Measurements from ENCODE around the gene ARHGAP29.

ARHGAP29 gene

GRCh38 chr1:94237291-94238226, at the start of gene ARHGAP29:
Gene ARHGAP29 (minus strand): TSS chr1:94237584. CDS start chr1:94231611, 5,973 bp downstream.
- no peak within 1 kb of the TSS for H3K27ac ChIP-seq (ENCODE audit: low read length)
- no CpG with 5 or more reads among the region's 88 CpGs for WGBS (ENCODE audit: insufficient coverage, insufficient read length)
- no peaks in the 10 kb centered on the region for H3K4me1 ChIP-seq (ENCODE audit: control insufficient read depth, insufficient read depth, low read length)
- DNase-seq (ENCODE audit: low read depth, low spot score), result no peak
- H3K9me3 ChIP-seq (ENCODE audit: control insufficient read depth, insufficient read depth, low read length), result no peaks in the 10 kb centered on the region
- peak within 1 kb of the TSS; percentile 75; the same call in 1 of the 2 replicates for H3K4me3 ChIP-seq (ENCODE audit: low read length)
- peaks cover 17% of the 10 kb centered on the region; the same call in 1 of the 2 replicates for H3K27me3 ChIP-seq (ENCODE audit: control insufficient read depth, insufficient read depth, low read length)
- no peaks in the 10 kb centered on the region for H3K36me3 ChIP-seq (ENCODE audit: control insufficient read depth, insufficient read depth, low read length)

DNA sequence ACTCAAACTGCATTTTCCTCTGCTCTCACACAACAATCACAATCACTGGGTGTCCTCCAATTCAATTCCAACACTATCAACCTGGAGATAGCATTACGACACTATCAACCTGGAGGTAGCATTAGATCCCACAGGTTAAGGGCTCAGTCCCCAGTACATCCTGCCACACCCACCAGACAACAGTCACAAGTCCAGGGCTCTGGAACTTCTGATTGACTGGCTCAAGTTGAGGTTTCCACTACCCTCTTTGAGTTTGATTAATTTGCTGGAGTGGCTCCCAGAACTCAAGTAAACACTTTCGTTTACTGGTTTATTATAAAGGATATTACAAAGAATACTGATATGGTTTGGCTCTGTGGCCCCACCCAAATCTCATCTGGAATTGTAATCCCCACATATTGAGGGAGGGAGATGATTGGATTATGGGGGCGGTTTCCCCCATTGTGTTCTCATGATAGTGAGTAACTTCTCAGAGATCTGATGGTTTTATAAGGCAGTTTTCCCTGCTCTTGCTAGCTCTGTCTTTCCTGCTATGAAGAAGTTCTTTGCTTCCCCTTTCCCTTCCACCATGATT, 49.6 kb upstream of the ARHGAP29 start:
- no CpG with 5 or more reads among the region's 3 CpGs for WGBS (ENCODE audit: insufficient coverage, insufficient read length)
- Histone ChIP-seq H3K4me1 (ENCODE audit: control insufficient read depth, insufficient read depth, low read length) (no peaks in the 10 kb centered on the region), H3K27ac (ENCODE audit: low read length) (no peak overlapping the region), H3K27me3 (ENCODE audit: control insufficient read depth, insufficient read depth, low read length) (no peaks in the 10 kb centered on the region), H3K36me3 (ENCODE audit: control insufficient read depth, insufficient read depth, low read length) (no peaks in the 10 kb centered on the region), H3K9me3 (ENCODE audit: control insufficient read depth, insufficient read depth, low read length) (no peaks in the 10 kb centered on the region), H3K4me3 (ENCODE audit: low read length) (no peak overlapping the region)
- no peak for DNase-seq (ENCODE audit: low read depth, low spot score)

GRCh38 chr1:94285031-94285654, 47.8 kb upstream of the ARHGAP29 start:
- Histone ChIP-seq H3K4me1 (ENCODE audit: control insufficient read depth, insufficient read depth, low read length) (no peaks in the 10 kb centered on the region), H3K36me3 (ENCODE audit: control insufficient read depth, insufficient read depth, low read length) (no peaks in the 10 kb centered on the region), H3K27ac (ENCODE audit: low read length) (no peak overlapping the region), H3K27me3 (ENCODE audit: control insufficient read depth, insufficient read depth, low read length) (no peaks in the 10 kb centered on the region), H3K9me3 (ENCODE audit: control insufficient read depth, insufficient read depth, low read length) (no peaks in the 10 kb centered on the region), H3K4me3 (ENCODE audit: low read length) (no peak overlapping the region)
- WGBS (ENCODE audit: insufficient coverage, insufficient read length), result no CpG with 5 or more reads among the region's 4 CpGs
- no peak for DNase-seq (ENCODE audit: low read depth, low spot score)

GRCh38 chr1:94284476-94284875, 47.1 kb upstream of the ARHGAP29 start:
- no CpG with 5 or more reads among the region's 2 CpGs for WGBS (ENCODE audit: insufficient coverage, insufficient read length)
- no peak for DNase-seq (ENCODE audit: low read depth, low spot score)
- H3K36me3 ChIP-seq (ENCODE audit: control insufficient read depth, insufficient read depth, low read length), result no peaks in the 10 kb centered on the region
- H3K27me3 ChIP-seq (ENCODE audit: control insufficient read depth, insufficient read depth, low read length), result no peaks in the 10 kb centered on the region
- no peak overlapping the region for H3K27ac ChIP-seq (ENCODE audit: low read length)
- H3K9me3 ChIP-seq (ENCODE audit: control insufficient read depth, insufficient read depth, low read length), result no peaks in the 10 kb centered on the region
- no peaks in the 10 kb centered on the region for H3K4me1 ChIP-seq (ENCODE audit: control insufficient read depth, insufficient read depth, low read length)
- H3K4me3 ChIP-seq (ENCODE audit: low read length), result no peak overlapping the region

- Histone ChIP-seq H3K27me3 (ENCODE audit: control insufficient read depth, insufficient read depth, low read length) (no peaks in the 10 kb centered on the region), H3K4me1 (ENCODE audit: control insufficient read depth, insufficient read depth, low read length) (no peaks in the 10 kb centered on the region), H3K27ac (ENCODE audit: low read length) (no peak overlapping the region), H3K9me3 (ENCODE audit: control insufficient read depth, insufficient read depth, low read length) (no peaks in the 10 kb centered on the region), H3K36me3 (ENCODE audit: control insufficient read depth, insufficient read depth, low read length) (no peaks in the 10 kb centered on the region), H3K4me3 (ENCODE audit: low read length) (no peak overlapping the region)
- DNase-seq (ENCODE audit: low read depth, low spot score), result no peak
- no CpG with 5 or more reads among the region's 1 CpG for WGBS (ENCODE audit: insufficient coverage, insufficient read length)
These were observed 46.1 kb upstream of the ARHGAP29 start for GRCh38 chr1:94283462-94283861.

GRCh38 chr1:94282143-94282711, 44.8 kb upstream of the ARHGAP29 start:
- no peak for DNase-seq (ENCODE audit: low read depth, low spot score)
- no CpG with 5 or more reads among the region's 5 CpGs for WGBS (ENCODE audit: insufficient coverage, insufficient read length)
- Histone ChIP-seq H3K27me3 (ENCODE audit: control insufficient read depth, insufficient read depth, low read length) (no peaks in the 10 kb centered on the region), H3K36me3 (ENCODE audit: control insufficient read depth, insufficient read depth, low read length) (no peaks in the 10 kb centered on the region), H3K9me3 (ENCODE audit: control insufficient read depth, insufficient read depth, low read length) (no peaks in the 10 kb centered on the region), H3K27ac (ENCODE audit: low read length) (no peak overlapping the region), H3K4me1 (ENCODE audit: control insufficient read depth, insufficient read depth, low read length) (no peaks in the 10 kb centered on the region), H3K4me3 (ENCODE audit: low read length) (no peak overlapping the region)

DNA sequence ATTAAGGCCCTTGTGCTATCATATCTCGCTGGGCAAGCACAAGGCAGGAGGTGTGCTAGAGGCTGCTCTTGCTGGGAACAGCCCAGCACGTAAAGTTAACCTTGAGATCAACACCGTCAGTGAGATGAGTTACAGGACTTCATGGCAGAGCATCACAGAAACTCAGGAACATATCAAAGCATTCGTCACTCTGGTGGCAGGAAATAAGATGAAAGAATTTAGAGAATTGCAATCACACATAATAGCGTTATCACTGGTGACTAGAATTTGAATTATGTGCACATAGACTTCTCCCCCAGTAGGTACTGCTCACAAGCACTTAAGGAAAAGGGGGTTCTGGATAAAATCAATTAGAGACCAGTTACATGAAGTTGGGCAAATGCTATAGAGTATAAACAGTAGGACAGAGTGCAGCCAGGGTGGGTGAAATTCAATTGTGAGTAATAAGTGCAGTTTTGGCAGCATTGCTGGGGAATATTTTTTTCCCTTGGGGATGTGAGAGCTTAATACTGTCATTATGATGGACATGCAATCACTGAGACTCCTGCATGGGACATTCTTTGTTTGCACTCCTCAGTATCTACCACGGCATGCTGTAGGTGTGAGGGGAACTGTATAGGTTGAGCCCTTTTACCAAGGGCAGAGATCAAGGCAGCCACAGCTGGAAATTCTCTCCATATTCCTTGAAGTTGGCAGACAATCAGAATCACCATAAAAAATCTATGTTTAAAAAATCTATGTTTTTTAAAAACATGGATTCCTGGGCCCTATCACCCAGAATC, 44.2 kb upstream of the ARHGAP29 start:
- Histone ChIP-seq H3K9me3 (ENCODE audit: control insufficient read depth, insufficient read depth, low read length) (no peaks in the 10 kb centered on the region), H3K4me1 (ENCODE audit: control insufficient read depth, insufficient read depth, low read length) (no peaks in the 10 kb centered on the region), H3K27ac (ENCODE audit: low read length) (no peak overlapping the region), H3K27me3 (ENCODE audit: control insufficient read depth, insufficient read depth, low read length) (no peaks in the 10 kb centered on the region), H3K36me3 (ENCODE audit: control insufficient read depth, insufficient read depth, low read length) (no peaks in the 10 kb centered on the region), H3K4me3 (ENCODE audit: low read length) (no peak overlapping the region)
- WGBS (ENCODE audit: insufficient coverage, insufficient read length), result no CpG with 5 or more reads among the region's 6 CpGs
- no peak for DNase-seq (ENCODE audit: low read depth, low spot score)

GRCh38 chr1:94280541-94280940, 43.2 kb upstream of the ARHGAP29 start:
- H3K9me3 ChIP-seq (ENCODE audit: control insufficient read depth, insufficient read depth, low read length), result no peaks in the 10 kb centered on the region
- no peaks in the 10 kb centered on the region for H3K27me3 ChIP-seq (ENCODE audit: control insufficient read depth, insufficient read depth, low read length)
- H3K36me3 ChIP-seq (ENCODE audit: control insufficient read depth, insufficient read depth, low read length), result no peaks in the 10 kb centered on the region
- DNase-seq (ENCODE audit: low read depth, low spot score), result no peak
- no peak overlapping the region for H3K27ac ChIP-seq (ENCODE audit: low read length)
- no peak overlapping the region for H3K4me3 ChIP-seq (ENCODE audit: low read length)
- no peaks in the 10 kb centered on the region for H3K4me1 ChIP-seq (ENCODE audit: control insufficient read depth, insufficient read depth, low read length)
- WGBS (ENCODE audit: insufficient coverage, insufficient read length), result no CpG with 5 or more reads among the region's 1 CpG

DNA sequence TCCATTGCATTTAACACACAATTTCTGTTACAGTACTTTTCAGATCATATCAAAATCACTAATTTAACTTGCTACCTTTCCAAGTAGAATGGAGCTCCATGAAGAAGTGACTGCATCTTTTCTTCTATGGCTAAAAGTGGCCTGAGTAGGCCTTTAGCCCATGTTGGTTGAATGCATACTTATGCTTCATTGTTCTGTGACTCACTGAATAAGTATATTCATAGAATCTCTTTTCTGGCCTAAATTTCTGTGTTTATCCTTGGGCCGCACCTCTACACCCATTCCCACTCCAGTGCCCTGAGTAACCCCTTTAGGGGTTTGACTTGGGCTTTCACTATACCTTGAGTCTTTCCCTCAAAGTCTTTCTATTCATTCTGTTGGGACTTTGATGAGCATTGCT, 42.1 kb upstream of the ARHGAP29 start:
- DNase-seq (ENCODE audit: low read depth, low spot score), result no peak
- Histone ChIP-seq H3K4me3 (ENCODE audit: low read length) (no peak overlapping the region), H3K27me3 (ENCODE audit: control insufficient read depth, insufficient read depth, low read length) (no peaks in the 10 kb centered on the region), H3K9me3 (ENCODE audit: control insufficient read depth, insufficient read depth, low read length) (no peaks in the 10 kb centered on the region), H3K27ac (ENCODE audit: low read length) (no peak overlapping the region), H3K4me1 (ENCODE audit: control insufficient read depth, insufficient read depth, low read length) (no peaks in the 10 kb centered on the region), H3K36me3 (ENCODE audit: control insufficient read depth, insufficient read depth, low read length) (no peaks in the 10 kb centered on the region)
- no CpG with 5 or more reads among the region's 1 CpG for WGBS (ENCODE audit: insufficient coverage, insufficient read length)

GRCh38 chr1:94279038-94279437, 41.7 kb upstream of the ARHGAP29 start:
- Histone ChIP-seq H3K27ac (ENCODE audit: low read length) (no peak overlapping the region), H3K9me3 (ENCODE audit: control insufficient read depth, insufficient read depth, low read length) (no peaks in the 10 kb centered on the region), H3K4me3 (ENCODE audit: low read length) (no peak overlapping the region), H3K36me3 (ENCODE audit: control insufficient read depth, insufficient read depth, low read length) (no peaks in the 10 kb centered on the region), H3K4me1 (ENCODE audit: control insufficient read depth, insufficient read depth, low read length) (no peaks in the 10 kb centered on the region), H3K27me3 (ENCODE audit: control insufficient read depth, insufficient read depth, low read length) (no peaks in the 10 kb centered on the region)
- no peak for DNase-seq (ENCODE audit: low read depth, low spot score)
- no CpG with 5 or more reads among the region's 1 CpG for WGBS (ENCODE audit: insufficient coverage, insufficient read length)

All from iPS DF 6.9 (cell line).